HEK293T (cell line): ENCODE results near the gene DCTN3.

Source experiments
- ARNT ChIP-seq: fragments of 450-650 bp; IDR thresholded peaks from 2 replicates; pipeline ENCODE4 v1.6.1; 2017; ENCODE audit warnings: mild to moderate bottlenecking
- BHLHE40 ChIP-seq: fragments of 450-650 bp; IDR thresholded peaks from 2 replicates; pipeline ENCODE4 v1.6.1; 2016; ENCODE audit warnings: mild to moderate bottlenecking, moderate library complexity, borderline replicate concordance
- FOXK2 ChIP-seq: fragments of 450-650 bp; IDR thresholded peaks from 2 replicates; pipeline ENCODE4 v1.6.1; 2016; ENCODE audit warnings: mild to moderate bottlenecking
- FOXM1 ChIP-seq: fragments of 450-650 bp; IDR thresholded peaks from 2 replicates; pipeline ENCODE4 v1.6.1; 2017; ENCODE audit warnings: mild to moderate bottlenecking, borderline replicate concordance
- NFRKB ChIP-seq: fragments of 450-650 bp; IDR thresholded peaks from 2 replicates; pipeline ENCODE4 v1.6.1; 2016; ENCODE audit warnings: mild to moderate bottlenecking, moderate library complexity
- PKNOX1 ChIP-seq: fragments of 450-650 bp; IDR thresholded peaks from 2 replicates; pipeline ENCODE4 v1.6.1; 2016
- SP1 ChIP-seq: fragments of 450-650 bp; IDR thresholded peaks from 2 replicates; pipeline ENCODE4 v1.6.1; 2017
- SUZ12 ChIP-seq: fragments of 450-650 bp; IDR thresholded peaks from 2 replicates; pipeline ENCODE4 v1.6.1; 2016; ENCODE audit warnings: mild to moderate bottlenecking
- ZNF384 ChIP-seq: fragments of 450-650 bp; IDR thresholded peaks from 2 replicates; pipeline ENCODE4 v1.6.1; 2016

DNA sequence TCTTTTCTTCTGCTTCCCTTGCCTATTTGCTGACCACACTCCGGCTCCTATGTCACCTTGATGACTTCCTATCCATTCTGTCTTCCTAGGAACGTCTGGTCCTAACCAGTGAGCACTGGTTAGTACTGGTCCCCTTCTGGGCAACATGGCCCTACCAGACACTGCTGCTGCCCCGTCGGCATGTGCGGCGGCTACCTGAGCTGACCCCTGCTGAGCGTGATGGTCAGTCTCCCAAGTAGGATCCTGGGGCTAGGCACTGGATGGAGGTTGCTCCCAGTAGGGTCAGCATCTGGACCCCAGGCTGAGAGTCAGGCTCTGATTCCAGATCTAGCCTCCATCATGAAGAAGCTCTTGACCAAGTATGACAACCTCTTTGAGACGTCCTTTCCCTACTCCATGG lies 28.4 kb upstream of the DCTN3 start:
- no peak for TF ChIP-seq SUZ12
- no peak for TF ChIP-seq FOXM1
- no peak for TF ChIP-seq BHLHE40
- TF ChIP-seq NFRKB: no peak
- TF ChIP-seq PKNOX1: no peak
- no peak for TF ChIP-seq ARNT
- no peak for TF ChIP-seq SP1
- no peak for TF ChIP-seq FOXK2
- TF ChIP-seq ZNF384: no peak
